GM19025 (cell line): ENCODE data around the gene BHLHA9.
"Not testable (repeated sequence)": the region's sequence is repeated elsewhere in the genome, so short reads cannot be mapped to it uniquely, and the experiment has no call there.

ENCODE experiments used
- ATAC-seq: cut with Tn5 transposase; IDR thresholded peaks from one replicate; pipeline ENCODE4 v1.9.1; 2021; ENCODE audit warnings: mild to moderate bottlenecking, low read depth, moderate library complexity; ENCODE audit not compliant: unreplicated experiment

BHLHA9 gene

GRCh38 chr17:1298606-1299005 is 28.4 kb downstream of the BHLHA9 start:
- no peak for ATAC-seq

GRCh38 chr17:1299552-1300370 is 29.5 kb downstream of the BHLHA9 start:
- ATAC-seq = no peak

- no peak for ATAC-seq
Measured at GRCh38 chr17:1300371-1300905, 30.2 kb downstream of the BHLHA9 start.

GRCh38 chr17:1301546-1301945 is 31.3 kb downstream of the BHLHA9 start:
- no peak for ATAC-seq

- no peak for ATAC-seq
Measured at GRCh38 chr17:1302761-1303160, 32.5 kb downstream of the BHLHA9 start.

DNA sequence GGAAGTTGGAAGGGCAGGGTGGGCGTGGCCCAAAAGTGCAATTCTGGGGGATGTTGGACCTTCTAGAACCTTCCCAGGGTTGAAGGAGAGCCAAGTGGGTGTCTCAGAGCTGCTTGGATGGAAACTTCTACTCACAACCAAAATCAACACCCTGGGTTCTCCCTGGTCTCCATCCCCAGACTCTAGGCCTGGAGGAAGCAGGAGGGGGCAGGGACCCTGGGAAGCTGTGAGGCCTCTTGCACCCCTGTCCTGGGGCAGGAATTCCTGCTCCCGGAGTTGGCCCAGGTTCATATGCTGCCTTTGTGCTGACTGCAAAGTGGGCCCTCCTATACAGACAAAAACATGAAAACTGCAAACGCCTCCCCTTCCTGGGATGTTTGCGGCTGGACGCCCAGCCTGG is 34.3 kb downstream of the BHLHA9 start:
- no peak for ATAC-seq

DNA sequence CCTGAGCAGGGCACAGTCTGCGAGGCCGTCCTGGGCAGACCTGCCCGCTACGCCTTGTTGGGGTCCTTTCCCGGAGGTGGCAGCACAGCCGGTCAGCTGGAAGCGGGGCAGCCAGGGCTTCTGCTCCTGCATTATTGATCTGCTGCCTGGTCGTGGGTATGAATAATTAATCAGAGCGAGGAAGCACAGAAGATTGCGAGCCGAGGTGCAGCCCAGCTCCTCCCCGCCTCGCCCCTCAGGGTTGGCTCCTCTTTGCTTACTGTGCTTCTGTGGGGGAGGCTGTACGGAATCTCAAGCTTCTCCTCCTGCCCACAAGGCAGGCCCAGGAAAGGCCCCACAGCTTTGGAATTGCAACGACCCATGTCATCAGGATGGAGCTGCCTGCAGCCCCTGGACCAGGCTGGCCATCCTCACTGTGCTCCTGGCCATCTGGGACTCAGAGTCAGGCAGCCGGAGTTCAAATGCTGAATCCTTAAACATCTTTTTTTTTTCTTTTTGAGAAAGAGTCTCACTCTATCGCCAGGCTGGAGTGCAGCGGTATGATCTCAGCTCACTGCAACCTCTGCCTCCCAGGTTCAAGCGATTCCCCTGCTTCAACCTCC is 34.8 kb downstream of the BHLHA9 start:
- no peak for ATAC-seq

- ATAC-seq = not testable (repeated sequence)
Measured at GRCh38 chr17:1307829-1308228, 37.6 kb downstream of the BHLHA9 start.

DNA sequence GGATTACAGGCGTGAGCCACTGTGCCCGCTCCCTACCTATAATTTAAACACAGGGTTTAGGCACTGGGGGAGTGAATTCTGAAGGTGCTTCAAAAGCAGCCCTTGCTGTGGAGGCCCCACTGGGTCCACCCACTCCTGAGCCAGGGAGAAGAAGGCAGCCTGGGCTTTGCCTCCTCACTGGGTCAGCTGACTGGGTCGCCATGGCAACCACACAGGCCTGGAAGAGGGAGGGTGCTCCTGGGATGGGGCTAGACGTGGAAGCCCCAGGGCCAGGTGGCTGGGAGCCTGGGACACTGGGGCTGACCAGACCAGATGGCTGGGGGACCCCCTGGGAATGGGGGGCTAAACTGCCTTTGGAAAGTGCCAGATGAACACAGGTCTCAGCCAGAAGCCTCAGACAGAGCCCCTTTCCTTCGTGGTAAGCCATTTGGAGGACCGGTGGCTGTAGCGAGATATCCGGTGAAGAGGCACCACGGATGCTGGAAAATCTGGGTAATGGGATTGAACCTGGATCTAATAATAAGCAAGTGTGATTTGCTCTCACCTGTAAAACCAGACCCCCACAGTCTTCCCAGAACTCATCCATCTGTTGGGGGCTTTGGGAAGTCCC is 42.1 kb downstream of the BHLHA9 start:
- ATAC-seq = no peak

GRCh38 chr17:1313270-1314005 is 43.2 kb downstream of the BHLHA9 start:
- no peak for ATAC-seq

DNA sequence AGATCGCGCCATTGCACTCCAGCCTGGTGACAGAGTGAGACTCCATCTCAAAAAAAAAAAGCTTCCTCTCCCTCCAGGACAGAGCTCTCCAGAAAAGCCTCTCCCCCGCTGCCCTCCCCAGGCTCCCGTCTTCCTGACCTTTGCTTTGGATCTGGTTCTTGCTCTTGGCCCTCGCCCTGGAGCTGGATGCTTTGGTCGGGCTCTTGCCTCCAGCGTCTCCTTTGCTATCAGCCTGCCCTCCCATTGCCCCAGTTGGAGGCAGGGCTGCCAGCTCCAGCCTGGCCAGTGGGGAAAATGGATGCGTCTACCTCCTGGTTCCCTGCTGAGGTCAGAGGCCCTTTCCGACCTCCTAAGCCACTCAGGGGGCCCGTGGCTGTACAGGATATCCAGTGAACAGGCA is 45.2 kb downstream of the BHLHA9 start:
- no peak for ATAC-seq

GRCh38 chr17:1315891-1316403 is 45.7 kb downstream of the BHLHA9 start:
- ATAC-seq = no peak
